Endothelial cell of umbilical vein (primary cell): ENCODE data around the gene HCN1. TPM values are rescaled to one million over a fixed set of nuclear protein-coding genes. Genes with fewer than 3 reads are reported as not detected.

Source experiments
- BruUV-seq: library from RNA; stranded (reverse); fragments of 400-500 nt; replicated peaks from 2 replicates; lab custom pipeline; 2021; lab: Mats Ljungman, UMichigan
- CTCF ChIA-PET: fragments of 300-600, 350-600 bp; sonication (Branson Sonifier 250); formaldehyde crosslinking; loops from one replicate; lab custom pipeline; 2021; ENCODE audit warnings: antibody characterized with exemption, inconsistent platforms; lab: Charles Lee
- POLR2A ChIA-PET: fragments of 300-600, 350-600 bp; sonication (Branson Sonifier 250); formaldehyde crosslinking; loops from one replicate; lab custom pipeline; 2021; ENCODE audit warnings: antibody characterized with exemption, inconsistent platforms; lab: Charles Lee
- DNase-seq: peaks from one replicate; pipeline ENCODE4 v3.0.0-alpha.2; 2011; ENCODE audit warnings: low read depth, low spot score
- FAIRE-seq: peaks from 2 replicates; lab custom pipeline; 2011; peaks lifted over from hg19 to GRCh38; lab: Jason Lieb, UNC
- H2AFZ ChIP-seq: 2 replicates; pipeline ENCODE4 v1.6.0; 2012; ENCODE audit warnings: low read depth, low read length, control low read depth, inconsistent platforms
- H3K27ac ChIP-seq: 2 replicates; pipeline ENCODE4 v1.5.1; 2011; ENCODE audit warnings: low read depth, mild to moderate bottlenecking, control low read depth, low read length, moderate library complexity; ENCODE audit not compliant: insufficient read depth
- H3K27me3 ChIP-seq, 2 experiments: 2 replicates each; pipeline versions ENCODE4 v1.6.0 to v1.6.1; 2011; ENCODE audit warnings: low read length in 2 of 2, mixed read lengths in 1 of 2; ENCODE audit not compliant: control insufficient read depth in 2 of 2, insufficient read depth in 2 of 2
- H3K36me3 ChIP-seq, 2 experiments: 2 replicates in 1 of 2; 3 replicates in 1 of 2; pipeline ENCODE4 v1.5.1; 2011; ENCODE audit warnings: low read length in 2 of 2, mild to moderate bottlenecking in 1 of 2, moderate library complexity in 1 of 2; ENCODE audit not compliant: control insufficient read depth in 2 of 2, insufficient read depth in 2 of 2; ENCODE audit errors: extremely low read depth in 1 of 2
- H3K4me1 ChIP-seq: 3 replicates; pipeline ENCODE4 v1.5.1; 2011; ENCODE audit warnings: mild to moderate bottlenecking, low read length; ENCODE audit not compliant: control insufficient read depth, insufficient read depth; ENCODE audit errors: extremely low read depth
- H3K4me2 ChIP-seq: 2 replicates; pipeline ENCODE4 v1.6.1; 2011; ENCODE audit warnings: low read length, control low read depth, mixed read lengths; ENCODE audit not compliant: insufficient read depth
- H3K4me3 ChIP-seq, 3 experiments: fragments of 200-600 bp in 1 of 3; sonication (generic), shearing (Covaris generic) in 1 of 3; replicated peaks in 1 of 3; 2 replicates each; pipeline ENCODE4 v1.5.1; 2011 to 2016; ENCODE audit warnings: control low read depth in 3 of 3, low read length in 3 of 3, mild to moderate bottlenecking in 2 of 3, inconsistent platforms in 1 of 3, low read depth in 1 of 3, moderate library complexity in 1 of 3; ENCODE audit not compliant: insufficient read depth in 1 of 3
- H3K79me2 ChIP-seq: 2 replicates; pipeline ENCODE4 v1.6.0; 2012; ENCODE audit warnings: low read length, inconsistent platforms; ENCODE audit not compliant: control insufficient read depth, insufficient read depth
- H3K9ac ChIP-seq: replicated peaks from 2 replicates; pipeline ENCODE3; 2011; ENCODE audit warnings: low read length, control low read depth; ENCODE audit not compliant: insufficient read depth; ENCODE audit errors: extremely low read depth
- H3K9me1 ChIP-seq: replicated peaks from 3 replicates; pipeline ENCODE4 v1.6.0; 2011; ENCODE audit warnings: mild to moderate bottlenecking, low read length; ENCODE audit not compliant: control insufficient read depth, insufficient read depth; ENCODE audit errors: extremely low read depth
- H3K9me3 ChIP-seq: replicated peaks from 2 replicates; pipeline ENCODE4 v1.5.1; 2012; ENCODE audit warnings: low read length, inconsistent platforms; ENCODE audit not compliant: control insufficient read depth, insufficient read depth
- H4K20me1 ChIP-seq: replicated peaks from 2 replicates; pipeline ENCODE3; 2011; ENCODE audit warnings: mild to moderate bottlenecking, low read length; ENCODE audit not compliant: control insufficient read depth, insufficient read depth; ENCODE audit errors: extremely low read depth
- EZH2 ChIP-seq: IDR thresholded peaks from 2 replicates; pipeline ENCODE4 v1.6.1; 2012; ENCODE audit warnings: borderline replicate concordance, low read depth, mild to moderate bottlenecking, moderate library complexity, low read length, inconsistent platforms; ENCODE audit not compliant: severe bottlenecking
- FOS ChIP-seq: IDR thresholded peaks from 2 replicates; pipeline ENCODE4 v1.6.1; 2011; ENCODE audit warnings: mild to moderate bottlenecking, low read length, moderate library complexity, borderline replicate concordance; ENCODE audit not compliant: insufficient read depth
- GATA2 ChIP-seq: IDR thresholded peaks from 2 replicates; pipeline ENCODE4 v1.7.0; 2011; ENCODE audit warnings: low read depth, mild to moderate bottlenecking, moderate library complexity, mixed read lengths, low read length; ENCODE audit not compliant: insufficient read length, insufficient read depth
- JUN ChIP-seq: IDR thresholded peaks from 2 replicates; pipeline ENCODE4 v1.6.1; 2011; ENCODE audit warnings: borderline replicate concordance, low read depth; ENCODE audit not compliant: insufficient read length, insufficient read depth
- MYC ChIP-seq: IDR thresholded peaks from one replicate; pipeline ENCODE4 v1.6.1; 2011; ENCODE audit warnings: mild to moderate bottlenecking, low read depth, low read length
- POLR2A ChIP-seq: IDR thresholded peaks from 2 replicates; pipeline ENCODE4 v1.6.1; 2012; ENCODE audit warnings: low read depth, mild to moderate bottlenecking, control low read depth, low read length
- POLR2AphosphoS5 ChIP-seq: IDR thresholded peaks from 2 replicates; pipeline ENCODE4 v1.6.1; 2012; ENCODE audit warnings: low read depth, mild to moderate bottlenecking, control low read depth, low read length, moderate library complexity; ENCODE audit not compliant: insufficient read depth
- dilution Hi-C: fragments of 300-500 bp; cut with MboI; formaldehyde crosslinking; loops from one replicate; pipeline ENCODE4 v1.15.0; 2019; ENCODE audit warnings: low sequenced_read_pairs; ENCODE audit not compliant: extremely low pct_ligation_motif_present
- intact Hi-C: fragments of 100-400 bp; cut with micrococcal nuclease; formaldehyde crosslinking; loops from one replicate; pipeline ENCODE4 v1.10.0; 2022
- polyA plus RNA-seq, 4 experiments: library from polyadenylated mRNA; depleted of rRNA in 3 of 4; stranded (reverse) in 3 of 4; unstranded in 1 of 4; fragments of >200 nt; gene quantifications; 2 replicates each; pipeline versions ENCODE4 v1.2.1 to v1.2.3, GENCODE V29; 2011 to 2012; ENCODE audit warnings: missing spikeins in 1 of 4
- total RNA-seq: library from RNA; stranded (reverse); gene quantifications from 2 replicates; pipeline ENCODE4 v1.2.3, GENCODE V29; 2021
- TF ChIP-seq, protein P1 (sequence below): IDR thresholded peaks from 2 replicates; pipeline ENCODE4 v1.6.1; 2011; ENCODE audit not compliant: insufficient read depth, insufficient read length
- TF ChIP-seq, protein P2 (sequence below), 2 donors: IDR thresholded peaks; 1 replicate in 1 of 2; 2 replicates in 1 of 2; pipeline ENCODE4 v1.5.1; 2011; ENCODE audit warnings: low read length in 2 of 2, mild to moderate bottlenecking in 2 of 2, moderate library complexity in 2 of 2, control low read depth in 1 of 2, inconsistent platforms in 1 of 2, low read depth in 1 of 2; ENCODE audit not compliant: insufficient read depth in 1 of 2; ENCODE audit errors: extremely low read depth in 1 of 2

Gene HCN1
- total and polyA plus RNA-seq, 2 donors (not counting 3 experiments of a cell fraction or from before 2014, with no cell fraction given): not detected

DNA sequence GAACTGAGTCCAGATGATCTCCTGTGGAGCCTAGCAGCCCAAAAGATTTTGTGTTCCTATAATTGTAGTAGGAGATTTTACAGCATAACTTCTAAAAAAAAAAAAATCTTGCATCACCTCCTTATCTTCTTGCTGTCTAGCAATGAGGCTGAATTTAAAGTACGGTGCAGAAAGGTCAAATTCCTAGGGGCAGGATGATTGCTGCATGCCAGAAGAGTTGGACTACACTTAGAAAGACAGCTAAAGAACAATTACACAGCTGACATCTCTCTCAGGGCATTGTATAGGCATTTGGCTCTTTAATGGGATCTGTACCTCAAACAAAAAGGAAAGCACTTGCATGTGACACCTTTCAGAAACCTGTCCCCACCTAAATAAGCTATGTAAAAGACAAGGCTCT is 443.2 kb downstream of the HCN1 start:
- H3K9ac ChIP-seq: no peak overlapping the region
- H3K9me3 ChIP-seq: no peaks in the 10 kb centered on the region
- POLR2A ChIA-PET: no interaction called here
- H3K27me3 ChIP-seq: no peaks in the 10 kb centered on the region
- TF ChIP-seq EZH2 (no peak), GATA2 (no peak), POLR2A (no peak), JUN (no peak), FOS (no peak), POLR2AphosphoS5 (no peak), MYC (no peak)
- TF ChIP-seq, protein P1, sequence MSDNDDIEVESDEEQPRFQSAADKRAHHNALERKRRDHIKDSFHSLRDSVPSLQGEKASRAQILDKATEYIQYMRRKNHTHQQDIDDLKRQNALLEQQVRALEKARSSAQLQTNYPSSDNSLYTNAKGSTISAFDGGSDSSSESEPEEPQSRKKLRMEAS: no peak
- TF ChIP-seq, protein P2, sequence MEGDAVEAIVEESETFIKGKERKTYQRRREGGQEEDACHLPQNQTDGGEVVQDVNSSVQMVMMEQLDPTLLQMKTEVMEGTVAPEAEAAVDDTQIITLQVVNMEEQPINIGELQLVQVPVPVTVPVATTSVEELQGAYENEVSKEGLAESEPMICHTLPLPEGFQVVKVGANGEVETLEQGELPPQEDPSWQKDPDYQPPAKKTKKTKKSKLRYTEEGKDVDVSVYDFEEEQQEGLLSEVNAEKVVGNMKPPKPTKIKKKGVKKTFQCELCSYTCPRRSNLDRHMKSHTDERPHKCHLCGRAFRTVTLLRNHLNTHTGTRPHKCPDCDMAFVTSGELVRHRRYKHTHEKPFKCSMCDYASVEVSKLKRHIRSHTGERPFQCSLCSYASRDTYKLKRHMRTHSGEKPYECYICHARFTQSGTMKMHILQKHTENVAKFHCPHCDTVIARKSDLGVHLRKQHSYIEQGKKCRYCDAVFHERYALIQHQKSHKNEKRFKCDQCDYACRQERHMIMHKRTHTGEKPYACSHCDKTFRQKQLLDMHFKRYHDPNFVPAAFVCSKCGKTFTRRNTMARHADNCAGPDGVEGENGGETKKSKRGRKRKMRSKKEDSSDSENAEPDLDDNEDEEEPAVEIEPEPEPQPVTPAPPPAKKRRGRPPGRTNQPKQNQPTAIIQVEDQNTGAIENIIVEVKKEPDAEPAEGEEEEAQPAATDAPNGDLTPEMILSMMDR (IDR thresholded peaks at IDR 0.05; ENCODE audit: extremely low read depth in 1 of 2, insufficient read depth in 1 of 2, low read depth in 1 of 2, low read length in 2 of 2): no peak
- H4K20me1 ChIP-seq: no peaks in the 10 kb centered on the region
- BruUV-seq: no TSS peak
- no peak overlapping the region for H3K4me3 ChIP-seq
- no peak for DNase-seq
- no peak overlapping the region for H3K27ac ChIP-seq
- intact Hi-C loops: no loop called here
- FAIRE-seq: no peak
- no peaks in the 10 kb centered on the region for H3K4me1 ChIP-seq
- no peak overlapping the region for H2AFZ ChIP-seq
- H3K4me2 ChIP-seq: no peak overlapping the region
- no peaks in the 10 kb centered on the region for H3K36me3 ChIP-seq
- dilution Hi-C loops: no loop called here
- CTCF ChIA-PET: no interaction called here
- H3K9me1 ChIP-seq: no peaks in the 10 kb centered on the region
- H3K79me2 ChIP-seq: no peaks in the 10 kb centered on the region
